HG03139 (cell line): ENCODE data around the gene ADH7.
"Not testable (repeated sequence)": the region's sequence is repeated elsewhere in the genome, so short reads cannot be mapped to it uniquely, and the experiment has no call there.

ENCODE experiments used
- ATAC-seq: cut with Tn5 transposase; IDR thresholded peaks from one replicate; pipeline ENCODE4 v1.9.1; 2021; ENCODE audit not compliant: unreplicated experiment

Gene ADH7

GRCh38 chr4:99382745-99383360, 52.3 kb downstream of the ADH7 start:
- no peak for ATAC-seq

GRCh38 chr4:99381588-99382175, 53.5 kb downstream of the ADH7 start:
- no peak for ATAC-seq

GRCh38 chr4:99379571-99379970, 55.6 kb downstream of the ADH7 start:
- ATAC-seq, result no peak

- no peak for ATAC-seq
These were observed 56.3 kb downstream of the ADH7 start for GRCh38 chr4:99378876-99379275.

- not testable (repeated sequence) for ATAC-seq
These were observed 57.8 kb downstream of the ADH7 start for GRCh38 chr4:99377341-99377740.

GRCh38 chr4:99372464-99372863, 62.7 kb downstream of the ADH7 start:
- not testable (repeated sequence) for ATAC-seq

- not testable (repeated sequence) for ATAC-seq
These were observed 67.3 kb downstream of the ADH7 start for GRCh38 chr4:99367817-99368216.

GRCh38 chr4:99366491-99366890, 68.7 kb downstream of the ADH7 start:
- ATAC-seq, result no peak

GRCh38 chr4:99362768-99363167, 72.4 kb downstream of the ADH7 start:
- no peak for ATAC-seq
